Liver (tissue), 3 donors: ENCODE results near the gene TSEN2.

Source experiments
- ATF3 ChIP-seq: IDR thresholded peaks from 2 replicates; pipeline ENCODE4 v1.6.1; 2016; ENCODE audit warnings: antibody characterized with exemption
- EGR1 ChIP-seq, 2 donors: IDR thresholded peaks; 2 replicates each; pipeline ENCODE4 v1.6.1; 2016 to 2018; ENCODE audit warnings: antibody characterized with exemption in 2 of 2, low read depth in 2 of 2
- GABPA ChIP-seq, 2 donors: IDR thresholded peaks in 1 of 2; conservative IDR thresholded peaks in 1 of 2; 2 replicates each; pipeline ENCODE4 v1.6.1; 2016; ENCODE audit warnings: antibody characterized with exemption in 2 of 2, mild to moderate bottlenecking in 1 of 2, moderate library complexity in 1 of 2
- HNF4A ChIP-seq, 2 donors: conservative IDR thresholded peaks; 2 replicates each; pipeline ENCODE4 v1.6.1; 2016; ENCODE audit warnings: antibody characterized with exemption in 2 of 2, mild to moderate bottlenecking in 2 of 2
- JUND ChIP-seq, 2 donors: IDR thresholded peaks; 2 replicates each; pipeline ENCODE4 v1.6.1; 2016; ENCODE audit warnings: antibody characterized with exemption in 2 of 2
- MAX ChIP-seq: IDR thresholded peaks from 2 replicates; pipeline ENCODE4 v1.6.1; 2016; ENCODE audit warnings: antibody characterized with exemption
- RAD21 ChIP-seq, 2 donors: IDR thresholded peaks; 2 replicates each; pipeline ENCODE4 v1.6.1; 2016; ENCODE audit warnings: antibody characterized with exemption in 2 of 2, mild to moderate bottlenecking in 2 of 2
- RXRA ChIP-seq, 2 donors: IDR thresholded peaks; 2 replicates each; pipeline ENCODE4 v1.6.1; 2017 to 2018; ENCODE audit warnings: antibody characterized with exemption in 2 of 2, mild to moderate bottlenecking in 1 of 2
- SP1 ChIP-seq: IDR thresholded peaks from 2 replicates; pipeline ENCODE4 v1.6.1; 2018; ENCODE audit warnings: antibody characterized with exemption, mild to moderate bottlenecking
- TAF1 ChIP-seq: conservative IDR thresholded peaks from 2 replicates; pipeline ENCODE4 v1.6.1; 2016; ENCODE audit warnings: antibody characterized with exemption, mild to moderate bottlenecking
- YY1 ChIP-seq: IDR thresholded peaks from 2 replicates; pipeline ENCODE4 v1.6.1; 2016; ENCODE audit warnings: antibody characterized with exemption, mild to moderate bottlenecking
- ZBTB33 ChIP-seq: IDR thresholded peaks from 2 replicates; pipeline ENCODE4 v1.6.1; 2016; ENCODE audit warnings: antibody characterized with exemption
- TF ChIP-seq, protein P1 (sequence below): fragments of 150-350 bp; IDR thresholded peaks from 2 replicates; pipeline ENCODE4 v1.5.1; 2017; ENCODE audit warnings: improper control_type of control experiment, low read depth, low read length; ENCODE audit not compliant: missing input control
- TF ChIP-seq, protein P2 (sequence below): IDR thresholded peaks from 2 replicates; pipeline ENCODE4 v1.6.1; 2016; ENCODE audit warnings: antibody characterized with exemption, mild to moderate bottlenecking
- donor health status: healthy.
- donor health status: healthy.

GRCh38 chr3:12503126-12503957 lies 19.1 kb downstream of the TSEN2 start:
- TF ChIP-seq GABPA (IDR thresholded peaks at IDR 0.05 in 1 of 2, conservative IDR thresholded peaks at IDR 0.05 in 1 of 2) = no peak
- no peak for TF ChIP-seq EGR1 (IDR thresholded peaks at IDR 0.05; ENCODE audit: low read depth in 2 of 2)
- TF ChIP-seq, protein P1, sequence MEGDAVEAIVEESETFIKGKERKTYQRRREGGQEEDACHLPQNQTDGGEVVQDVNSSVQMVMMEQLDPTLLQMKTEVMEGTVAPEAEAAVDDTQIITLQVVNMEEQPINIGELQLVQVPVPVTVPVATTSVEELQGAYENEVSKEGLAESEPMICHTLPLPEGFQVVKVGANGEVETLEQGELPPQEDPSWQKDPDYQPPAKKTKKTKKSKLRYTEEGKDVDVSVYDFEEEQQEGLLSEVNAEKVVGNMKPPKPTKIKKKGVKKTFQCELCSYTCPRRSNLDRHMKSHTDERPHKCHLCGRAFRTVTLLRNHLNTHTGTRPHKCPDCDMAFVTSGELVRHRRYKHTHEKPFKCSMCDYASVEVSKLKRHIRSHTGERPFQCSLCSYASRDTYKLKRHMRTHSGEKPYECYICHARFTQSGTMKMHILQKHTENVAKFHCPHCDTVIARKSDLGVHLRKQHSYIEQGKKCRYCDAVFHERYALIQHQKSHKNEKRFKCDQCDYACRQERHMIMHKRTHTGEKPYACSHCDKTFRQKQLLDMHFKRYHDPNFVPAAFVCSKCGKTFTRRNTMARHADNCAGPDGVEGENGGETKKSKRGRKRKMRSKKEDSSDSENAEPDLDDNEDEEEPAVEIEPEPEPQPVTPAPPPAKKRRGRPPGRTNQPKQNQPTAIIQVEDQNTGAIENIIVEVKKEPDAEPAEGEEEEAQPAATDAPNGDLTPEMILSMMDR = no peak
- no peak for TF ChIP-seq ATF3
- TF ChIP-seq ZBTB33 = no peak
- TF ChIP-seq YY1 = no peak
- TF ChIP-seq TAF1 = no peak
- TF ChIP-seq, protein P2, sequence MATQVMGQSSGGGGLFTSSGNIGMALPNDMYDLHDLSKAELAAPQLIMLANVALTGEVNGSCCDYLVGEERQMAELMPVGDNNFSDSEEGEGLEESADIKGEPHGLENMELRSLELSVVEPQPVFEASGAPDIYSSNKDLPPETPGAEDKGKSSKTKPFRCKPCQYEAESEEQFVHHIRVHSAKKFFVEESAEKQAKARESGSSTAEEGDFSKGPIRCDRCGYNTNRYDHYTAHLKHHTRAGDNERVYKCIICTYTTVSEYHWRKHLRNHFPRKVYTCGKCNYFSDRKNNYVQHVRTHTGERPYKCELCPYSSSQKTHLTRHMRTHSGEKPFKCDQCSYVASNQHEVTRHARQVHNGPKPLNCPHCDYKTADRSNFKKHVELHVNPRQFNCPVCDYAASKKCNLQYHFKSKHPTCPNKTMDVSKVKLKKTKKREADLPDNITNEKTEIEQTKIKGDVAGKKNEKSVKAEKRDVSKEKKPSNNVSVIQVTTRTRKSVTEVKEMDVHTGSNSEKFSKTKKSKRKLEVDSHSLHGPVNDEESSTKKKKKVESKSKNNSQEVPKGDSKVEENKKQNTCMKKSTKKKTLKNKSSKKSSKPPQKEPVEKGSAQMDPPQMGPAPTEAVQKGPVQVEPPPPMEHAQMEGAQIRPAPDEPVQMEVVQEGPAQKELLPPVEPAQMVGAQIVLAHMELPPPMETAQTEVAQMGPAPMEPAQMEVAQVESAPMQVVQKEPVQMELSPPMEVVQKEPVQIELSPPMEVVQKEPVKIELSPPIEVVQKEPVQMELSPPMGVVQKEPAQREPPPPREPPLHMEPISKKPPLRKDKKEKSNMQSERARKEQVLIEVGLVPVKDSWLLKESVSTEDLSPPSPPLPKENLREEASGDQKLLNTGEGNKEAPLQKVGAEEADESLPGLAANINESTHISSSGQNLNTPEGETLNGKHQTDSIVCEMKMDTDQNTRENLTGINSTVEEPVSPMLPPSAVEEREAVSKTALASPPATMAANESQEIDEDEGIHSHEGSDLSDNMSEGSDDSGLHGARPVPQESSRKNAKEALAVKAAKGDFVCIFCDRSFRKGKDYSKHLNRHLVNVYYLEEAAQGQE = no peak
- TF ChIP-seq SP1 = no peak
- TF ChIP-seq JUND (IDR thresholded peaks at IDR 0.05) = no peak
- TF ChIP-seq RAD21 (IDR thresholded peaks at IDR 0.05) = no peak
- TF ChIP-seq HNF4A (conservative IDR thresholded peaks at IDR 0.05) = no peak
- TF ChIP-seq RXRA (IDR thresholded peaks at IDR 0.05) = no peak
- no peak for TF ChIP-seq MAX
